Adipocyte (in vitro differentiated cells): ENCODE measurements around the gene HNRNPCL1.

ENCODE experiments used
- DNase-seq: peaks from one replicate; pipeline ENCODE4 v3.0.0-alpha.2; 2015; ENCODE audit warnings: low read depth
- H3K27me3 ChIP-seq: replicated peaks from 2 replicates; pipeline ENCODE4 v1.7.0; 2013; ENCODE audit warnings: mild to moderate bottlenecking, low read length, moderate library complexity; ENCODE audit not compliant: control insufficient read depth, insufficient read depth
- H3K36me3 ChIP-seq: 2 replicates; pipeline ENCODE4 v1.7.0; 2013; ENCODE audit warnings: low read length, mild to moderate bottlenecking, moderate library complexity; ENCODE audit not compliant: control insufficient read depth, insufficient read depth, severe bottlenecking
- H3K4me1 ChIP-seq: 2 replicates; pipeline ENCODE4 v1.7.0; 2013; ENCODE audit warnings: mild to moderate bottlenecking, low read length, moderate library complexity; ENCODE audit not compliant: control insufficient read depth, insufficient read depth
- H3K4me3 ChIP-seq: 2 replicates; pipeline ENCODE4 v1.7.0; 2013; ENCODE audit warnings: mild to moderate bottlenecking, low read length, moderate library complexity
- H3K9ac ChIP-seq: 2 replicates; pipeline ENCODE4 v1.7.0; 2013; ENCODE audit warnings: mild to moderate bottlenecking, low read length, moderate library complexity
- H3K9me3 ChIP-seq: 2 replicates; pipeline ENCODE4 v1.7.0; 2013; ENCODE audit warnings: mild to moderate bottlenecking, low read length, moderate library complexity; ENCODE audit not compliant: control insufficient read depth

HNRNPCL1 gene

DNA sequence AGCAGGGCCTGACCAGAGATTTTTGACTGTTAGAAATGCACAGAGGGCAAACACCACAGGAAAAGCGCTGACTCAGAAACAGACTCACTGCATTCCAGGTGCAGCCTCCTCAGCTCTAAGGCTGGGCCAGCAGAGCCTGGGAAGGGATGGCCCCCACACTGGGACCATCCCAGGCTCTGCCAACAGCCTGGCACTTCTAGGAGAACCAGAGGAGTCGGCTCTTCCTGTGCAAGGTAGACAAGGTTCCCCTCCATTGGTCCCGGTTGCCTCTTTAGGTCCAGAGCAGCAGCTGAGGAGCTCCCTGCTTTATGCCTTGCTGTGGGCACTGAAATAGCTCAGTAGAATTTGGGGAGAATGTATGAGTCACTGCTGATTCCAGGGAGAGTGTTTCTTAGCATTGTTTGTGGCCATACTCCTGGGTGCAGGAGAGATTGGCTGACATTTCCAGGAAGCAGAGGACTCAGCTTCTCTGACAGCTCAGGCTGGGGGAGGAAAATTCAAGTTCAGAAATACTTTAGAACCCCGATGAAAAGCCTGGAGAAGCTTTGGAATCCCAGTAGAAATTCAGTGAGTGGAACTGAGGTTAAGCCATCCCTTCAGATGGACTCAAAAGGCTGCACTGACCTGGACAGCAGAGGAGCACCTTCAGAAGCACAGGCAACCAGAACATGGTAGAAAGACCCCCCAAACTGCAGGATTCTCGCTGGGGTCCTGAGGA, 37.7 kb downstream of the HNRNPCL1 start:
- no peak overlapping the region for H3K9ac ChIP-seq
- no peak for DNase-seq
- no peaks in the 10 kb centered on the region for H3K4me1 ChIP-seq
- H3K4me3 ChIP-seq: no peak overlapping the region
- no peaks in the 10 kb centered on the region for H3K36me3 ChIP-seq
- H3K27me3 ChIP-seq: no peaks in the 10 kb centered on the region
- H3K9me3 ChIP-seq: no peaks in the 10 kb centered on the region

DNA sequence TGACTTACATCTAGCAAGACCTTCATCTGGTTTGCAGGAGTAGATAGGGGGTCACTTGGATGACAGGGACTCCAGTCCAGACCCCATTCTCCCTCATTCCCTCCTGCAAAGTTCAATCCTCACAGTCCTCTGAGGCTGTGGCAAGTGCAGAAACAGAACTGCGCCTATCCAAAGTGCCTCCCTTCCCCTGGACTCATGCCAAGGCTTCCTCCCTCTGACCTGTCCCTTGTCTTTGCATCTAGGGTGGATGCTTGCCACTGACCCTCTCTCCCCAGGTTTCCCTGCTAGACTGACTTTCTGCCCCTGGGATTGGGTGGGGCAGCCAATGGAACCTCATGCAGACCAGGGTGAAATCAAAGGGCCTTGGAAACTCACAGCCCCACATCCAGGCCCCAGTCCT, 38.6 kb downstream of the HNRNPCL1 start:
- no peaks in the 10 kb centered on the region for H3K36me3 ChIP-seq
- no peaks in the 10 kb centered on the region for H3K27me3 ChIP-seq
- no peak overlapping the region for H3K9ac ChIP-seq
- H3K9me3 ChIP-seq: peaks cover 6% of the 10 kb centered on the region
- H3K4me1 ChIP-seq: no peaks in the 10 kb centered on the region
- no peak overlapping the region for H3K4me3 ChIP-seq
- no peak for DNase-seq

DNA sequence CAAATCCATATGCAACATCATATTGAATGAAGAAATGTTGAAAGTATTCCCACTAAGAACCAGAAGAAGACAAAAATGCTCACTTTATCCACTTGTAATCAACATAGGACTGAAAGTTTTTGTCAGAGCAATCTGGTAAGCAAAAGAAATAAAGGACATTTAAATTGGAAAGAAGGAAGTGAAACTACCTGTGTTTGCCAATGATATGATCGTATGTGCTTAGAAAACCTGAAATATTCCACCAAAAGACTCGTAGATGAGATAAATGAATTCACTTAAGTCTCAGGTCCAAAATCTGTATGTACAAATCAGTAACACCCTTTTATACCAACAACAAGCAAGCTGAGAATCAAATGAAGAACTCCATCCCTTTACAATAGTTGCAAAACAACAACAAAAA, 48.8 kb downstream of the HNRNPCL1 start:
- no peak for DNase-seq
- peaks cover 3% of the 10 kb centered on the region for H3K9me3 ChIP-seq

DNA sequence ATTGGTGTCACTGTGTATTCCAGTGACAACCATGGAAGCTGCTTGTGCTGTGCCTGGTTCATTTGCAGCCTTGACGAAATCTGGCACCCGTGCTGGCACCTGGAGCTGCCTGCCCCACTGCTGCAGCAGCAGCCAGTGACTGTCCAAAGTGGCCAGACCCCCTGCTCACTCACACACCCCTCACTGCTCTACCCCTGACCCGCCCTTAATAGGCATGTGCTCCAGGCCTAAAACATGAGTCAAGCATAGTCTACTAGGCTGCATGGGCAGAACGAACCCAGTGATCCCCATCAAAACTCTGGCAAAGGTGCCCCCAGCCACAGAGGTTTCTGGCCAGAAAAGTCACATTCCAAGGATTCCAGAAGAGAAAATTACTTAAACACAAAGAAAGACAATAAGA, 49.6 kb downstream of the HNRNPCL1 start:
- Histone ChIP-seq H3K9ac (no peak overlapping the region), H3K36me3 (no peaks in the 10 kb centered on the region), H3K27me3 (no peaks in the 10 kb centered on the region), H3K4me1 (no peaks in the 10 kb centered on the region), H3K4me3 (no peak overlapping the region), H3K9me3 (no peaks in the 10 kb centered on the region)
- no peak for DNase-seq

More for the DNA sequence above, 48.8 kb downstream of the HNRNPCL1 start:
- no peak overlapping the region for H3K9ac ChIP-seq
- no peaks in the 10 kb centered on the region for H3K36me3 ChIP-seq
- no peaks in the 10 kb centered on the region for H3K27me3 ChIP-seq
- no peak overlapping the region for H3K4me3 ChIP-seq
- H3K4me1 ChIP-seq: no peaks in the 10 kb centered on the region
